IgD-negative memory B cell (primary cell): ENCODE measurements around the gene RETREG1. TPM values are rescaled to one million over a fixed set of nuclear protein-coding genes. Genes with fewer than 3 reads are reported as not detected.
"Not testable (repeated sequence)": the region's sequence is repeated elsewhere in the genome, so short reads cannot be mapped to it uniquely, and the experiment has no call there.

ENCODE experiments used
- H3K27ac Mint-ChIP-seq, 3 donors: one replicate each; pipeline ENCODE4 v1.8.0; 2020 to 2022; ENCODE audit warnings: mild to moderate bottlenecking in 3 of 3, mixed read lengths in 3 of 3, moderate library complexity in 1 of 3
- H3K27me3 Mint-ChIP-seq: one replicate; pipeline ENCODE4 v1.8.0; 2021; ENCODE audit warnings: mixed read lengths
- H3K36me3 Mint-ChIP-seq: one replicate; pipeline ENCODE4 v1.8.0; 2020; ENCODE audit warnings: mild to moderate bottlenecking, mixed read lengths
- H3K4me1 Mint-ChIP-seq, 3 donors: one replicate each; pipeline ENCODE4 v1.8.0; 2020 to 2022; ENCODE audit warnings: mixed read lengths in 3 of 3, mild to moderate bottlenecking in 1 of 3
- H3K4me3 Mint-ChIP-seq, 4 donors: one replicate each; pipeline ENCODE4 v1.8.0; 2020 to 2022; ENCODE audit warnings: mild to moderate bottlenecking in 4 of 4, mixed read lengths in 4 of 4, moderate library complexity in 3 of 4
- H3K9me3 Mint-ChIP-seq, 3 donors: one replicate each; pipeline ENCODE4 v1.8.0; 2020 to 2021; ENCODE audit warnings: mixed read lengths in 3 of 3, mild to moderate bottlenecking in 1 of 3
- polyA plus RNA-seq: library from polyadenylated mRNA; unstranded; fragments of 300-500 nt; fragmentation: Illumina TruSeq; gene quantifications from one replicate; pipeline ENCODE4 v1.2.3, GENCODE V29; 2021

Gene RETREG1
- polyA plus RNA-seq, 1 donor from 2014 or later = 9.3 TPM

- Mint-ChIP-seq H3K4me1 (peaks cover 2 to 31% (median 5%) of the 10 kb centered on the region in 3 donors), H3K27ac (no peak overlapping the region), H3K4me3 (no peak overlapping the region), H3K27me3 (no peaks in the 10 kb centered on the region), H3K36me3 (no peaks in the 10 kb centered on the region), H3K9me3 (no peaks in the 10 kb centered on the region)
Measured at GRCh38 chr5:16544607-16545374, 72.0 kb downstream of the RETREG1 start.

GRCh38 chr5:16543206-16543605, 73.6 kb downstream of the RETREG1 start:
- not testable (repeated sequence) for H3K36me3 Mint-ChIP-seq, H3K27me3 Mint-ChIP-seq, H3K9me3 Mint-ChIP-seq
- H3K4me3 Mint-ChIP-seq = peak overlapping the region in 1 of 4 donors; percentile 7
- peak overlapping the region in 1 of 3 donors; percentile 82 for H3K27ac Mint-ChIP-seq
- H3K4me1 Mint-ChIP-seq = peaks cover 0 to 27% (median 1%) of the 10 kb centered on the region in 3 donors

- Mint-ChIP-seq H3K4me3 (no peak overlapping the region), H3K36me3 (no peaks in the 10 kb centered on the region), H3K27me3 (no peaks in the 10 kb centered on the region), H3K9me3 (no peaks in the 10 kb centered on the region), H3K27ac (no peak overlapping the region), H3K4me1 (peaks cover 0 to 27% (median 1%) of the 10 kb centered on the region in 3 donors)
Measured at GRCh38 chr5:16542236-16542635, 74.6 kb downstream of the RETREG1 start.

GRCh38 chr5:16541592-16541991, 75.2 kb downstream of the RETREG1 start:
- H3K9me3 Mint-ChIP-seq, H3K4me3 Mint-ChIP-seq, H3K36me3 Mint-ChIP-seq, H3K27ac Mint-ChIP-seq, H3K27me3 Mint-ChIP-seq: not testable (repeated sequence)
- H3K4me1 Mint-ChIP-seq = peaks cover 0 to 23% (median 1%) of the 10 kb centered on the region in 3 donors

GRCh38 chr5:16540421-16540820, 76.4 kb downstream of the RETREG1 start:
- H3K27me3 Mint-ChIP-seq = no peaks in the 10 kb centered on the region
- peaks cover 0 to 19% (median 1%) of the 10 kb centered on the region in 3 donors for H3K4me1 Mint-ChIP-seq
- H3K36me3 Mint-ChIP-seq = no peaks in the 10 kb centered on the region
- no peak overlapping the region for H3K4me3 Mint-ChIP-seq
- no peak overlapping the region for H3K27ac Mint-ChIP-seq
- no peaks in the 10 kb centered on the region for H3K9me3 Mint-ChIP-seq

- Mint-ChIP-seq H3K27ac (no peak overlapping the region), H3K9me3 (no peaks in the 10 kb centered on the region), H3K27me3 (no peaks in the 10 kb centered on the region), H3K4me3 (no peak overlapping the region), H3K36me3 (no peaks in the 10 kb centered on the region), H3K4me1 (peaks cover 0 to 19% (median 1%) of the 10 kb centered on the region in 3 donors)
Measured at GRCh38 chr5:16539169-16539666, 77.6 kb downstream of the RETREG1 start.

GRCh38 chr5:16538006-16538405, 78.8 kb downstream of the RETREG1 start:
- H3K4me3 Mint-ChIP-seq = no peak overlapping the region
- no peaks in the 10 kb centered on the region for H3K9me3 Mint-ChIP-seq
- H3K4me1 Mint-ChIP-seq = peaks cover 0 to 16% (median 1%) of the 10 kb centered on the region in 3 donors
- no peaks in the 10 kb centered on the region for H3K36me3 Mint-ChIP-seq
- H3K27ac Mint-ChIP-seq = peak overlapping the region in 1 of 3 donors; percentile 71
- H3K27me3 Mint-ChIP-seq = no peaks in the 10 kb centered on the region

- H3K27me3 Mint-ChIP-seq = no peaks in the 10 kb centered on the region
- H3K27ac Mint-ChIP-seq = no peak overlapping the region
- no peaks in the 10 kb centered on the region for H3K36me3 Mint-ChIP-seq
- H3K9me3 Mint-ChIP-seq = no peaks in the 10 kb centered on the region
- H3K4me1 Mint-ChIP-seq = peaks cover 0 to 8% (median 1%) of the 10 kb centered on the region in 3 donors
- H3K4me3 Mint-ChIP-seq = no peak overlapping the region
Measured at GRCh38 chr5:16536818-16537217, 80.0 kb downstream of the RETREG1 start.

- Mint-ChIP-seq H3K4me3 (no peak overlapping the region), H3K9me3 (no peaks in the 10 kb centered on the region)
Measured at GRCh38 chr5:16536246-16536645, 80.6 kb downstream of the RETREG1 start.

GRCh38 chr5:16534280-16534679, 82.5 kb downstream of the RETREG1 start:
- H3K4me3 Mint-ChIP-seq = no peak overlapping the region
- no peaks in the 10 kb centered on the region for H3K27me3 Mint-ChIP-seq
- no peak overlapping the region for H3K27ac Mint-ChIP-seq
- no peaks in the 10 kb centered on the region for H3K4me1 Mint-ChIP-seq
- H3K36me3 Mint-ChIP-seq = no peaks in the 10 kb centered on the region
- no peaks in the 10 kb centered on the region for H3K9me3 Mint-ChIP-seq

More at GRCh38 chr5:16536246-16536645, 80.6 kb downstream of the RETREG1 start:
- Mint-ChIP-seq H3K27me3 (no peaks in the 10 kb centered on the region), H3K4me1 (peaks cover 0 to 7% (median 0%) of the 10 kb centered on the region in 3 donors), H3K36me3 (no peaks in the 10 kb centered on the region), H3K27ac (no peak overlapping the region)

- Mint-ChIP-seq H3K27me3 (no peaks in the 10 kb centered on the region), H3K36me3 (peaks cover 2% of the 10 kb centered on the region), H3K4me3 (no peak overlapping the region), H3K27ac (no peak overlapping the region), H3K4me1 (no peaks in the 10 kb centered on the region), H3K9me3 (no peaks in the 10 kb centered on the region)
Measured at GRCh38 chr5:16531063-16531648, 85.6 kb downstream of the RETREG1 start.

- Mint-ChIP-seq H3K9me3 (no peaks in the 10 kb centered on the region), H3K27ac (no peak overlapping the region), H3K36me3 (peaks cover 2% of the 10 kb centered on the region), H3K27me3 (no peaks in the 10 kb centered on the region), H3K4me1 (no peaks in the 10 kb centered on the region), H3K4me3 (no peak overlapping the region)
Measured at GRCh38 chr5:16529306-16529705, 87.5 kb downstream of the RETREG1 start.

GRCh38 chr5:16528382-16529110, 88.3 kb downstream of the RETREG1 start:
- Mint-ChIP-seq H3K36me3 (peaks cover 2% of the 10 kb centered on the region), H3K27me3 (no peaks in the 10 kb centered on the region), H3K4me3 (no peak overlapping the region), H3K9me3 (no peaks in the 10 kb centered on the region), H3K27ac (no peak overlapping the region), H3K4me1 (peaks cover 0 to 8% (median 2%) of the 10 kb centered on the region in 3 donors)

GRCh38 chr5:16525651-16526050, 91.1 kb downstream of the RETREG1 start:
- Mint-ChIP-seq H3K4me1 (peaks cover 0 to 20% (median 2%) of the 10 kb centered on the region in 3 donors), H3K36me3 (peaks cover 2% of the 10 kb centered on the region), H3K27ac (no peak overlapping the region), H3K9me3 (no peaks in the 10 kb centered on the region), H3K27me3 (no peaks in the 10 kb centered on the region), H3K4me3 (peak overlapping the region in 1 of 4 donors; percentile 27)

- Mint-ChIP-seq H3K4me1 (peaks cover 0 to 20% (median 2%) of the 10 kb centered on the region in 3 donors), H3K36me3 (peaks cover 2% of the 10 kb centered on the region), H3K27me3 (no peaks in the 10 kb centered on the region), H3K9me3 (no peaks in the 10 kb centered on the region), H3K4me3 (no peak overlapping the region), H3K27ac (peak overlapping the region in 1 of 3 donors; percentile 95)
Measured at GRCh38 chr5:16524286-16524685, 92.5 kb downstream of the RETREG1 start.
